PC-3 (cell line): ENCODE data around the gene ZNF76. TPM values are rescaled to one million over a fixed set of nuclear protein-coding genes. Genes with fewer than 3 reads are reported as not detected.

Experiments
- ATAC-seq: fragments of 200-7000 bp; cut with Tn5 transposase; 2 replicates; pipeline ENCODE4 v1.9.1; 2020; ENCODE audit warnings: mild to moderate bottlenecking, moderate library complexity
- BruUV-seq: library from RNA; stranded (reverse); fragments of 400-500 nt; replicated peaks from 2 replicates; lab custom pipeline; 2021; lab: Mats Ljungman, UMichigan
- CTCF ChIA-PET: fragments of 300-600 bp; sonication (Branson Sonifier 250); formaldehyde crosslinking; loops from one replicate; lab custom pipeline; 2022; ENCODE audit warnings: antibody characterized with exemption; lab: Charles Lee
- POLR2A ChIA-PET: fragments of 300-600 bp; sonication (Branson Sonifier 250); formaldehyde crosslinking; loops from one replicate; lab custom pipeline; 2022; ENCODE audit warnings: antibody characterized with exemption; ENCODE audit not compliant: unreplicated experiment; lab: Charles Lee
- DNase-seq: peaks from one replicate; pipeline ENCODE4 v3.0.0-alpha.2; 2015
- H2AFZ ChIP-seq: fragments of 300-600 bp; sonication (generic); 2 replicates; pipeline ENCODE4 v1.6.0; 2016; ENCODE audit warnings: antibody characterized with exemption, low read length
- H3F3A ChIP-seq: fragments of 300-600 bp; sonication (generic); one replicate; pipeline ENCODE4 v1.6.0; 2017; ENCODE audit warnings: antibody characterized with exemption, low read length, control low read depth, mild to moderate bottlenecking; ENCODE audit not compliant: unreplicated experiment
- H3K27ac ChIP-seq: fragments of 300-600 bp; sonication (generic); 2 replicates; pipeline ENCODE4 v1.5.1; 2016; ENCODE audit warnings: mild to moderate bottlenecking, low read length
- H3K27me3 ChIP-seq: fragments of 300-600 bp; sonication (generic); 2 replicates; pipeline ENCODE4 v1.6.1; 2016; ENCODE audit warnings: low read length, mixed read lengths
- H3K36me3 ChIP-seq: fragments of 300-600 bp; sonication (generic); 2 replicates; pipeline ENCODE4 v1.6.1; 2016; ENCODE audit warnings: low read depth, mixed run types, low read length, mixed read lengths
- H3K4me1 ChIP-seq: fragments of 300-600 bp; sonication (generic); 2 replicates; pipeline ENCODE4 v1.5.1; 2016; ENCODE audit warnings: low read length; ENCODE audit not compliant: insufficient read depth
- H3K4me2 ChIP-seq: fragments of 300-600 bp; sonication (generic); 2 replicates; pipeline ENCODE4 v1.6.0; 2016; ENCODE audit warnings: low read length
- H3K4me3 ChIP-seq: fragments of 300-600 bp; sonication (generic); 2 replicates; pipeline ENCODE4 v1.5.1; 2016; ENCODE audit warnings: mild to moderate bottlenecking, low read length, mixed read lengths
- H3K79me2 ChIP-seq: fragments of 300-600 bp; sonication (generic); 2 replicates; pipeline ENCODE4 v1.6.1; 2017; ENCODE audit warnings: low read length, mixed read lengths
- H3K9ac ChIP-seq: fragments of 300-600 bp; sonication (generic); 2 replicates; pipeline ENCODE4 v1.6.0; 2016; ENCODE audit warnings: mild to moderate bottlenecking, low read length
- H3K9me2 ChIP-seq: fragments of 300-600 bp; sonication (generic); replicated peaks from 2 replicates; pipeline ENCODE4 v1.6.1; 2016; ENCODE audit warnings: mixed run types, low read length, mixed read lengths
- H3K9me3 ChIP-seq: fragments of 300-600 bp; sonication (generic); 2 replicates; pipeline ENCODE4 v1.6.1; 2016; ENCODE audit warnings: low read length, mixed read lengths
- H4K20me1 ChIP-seq: fragments of 300-600 bp; sonication (generic); 2 replicates; pipeline ENCODE4 v1.6.1; 2016; ENCODE audit warnings: low read length, mixed read lengths
- CTCF ChIP-seq: fragments of 300-600 bp; sonication (generic); conservative IDR thresholded peaks from 2 replicates; pipeline ENCODE4 v1.5.1; 2017; ENCODE audit warnings: antibody characterized with exemption, low read depth, mild to moderate bottlenecking, low read length
- EZH2 ChIP-seq: fragments of 300-600 bp; sonication (generic); IDR thresholded peaks from one replicate; pipeline ENCODE4 v1.6.1; 2017; ENCODE audit warnings: antibody characterized with exemption, mild to moderate bottlenecking, low read length; ENCODE audit not compliant: unreplicated experiment
- EZH2phosphoT487 ChIP-seq: fragments of 300-600 bp; sonication (generic); IDR thresholded peaks from 2 replicates; pipeline ENCODE4 v1.6.1; 2018; ENCODE audit warnings: mild to moderate bottlenecking, antibody characterized with exemption, low read length, borderline replicate concordance
- intact Hi-C: fragments of 100-400 bp; cut with micrococcal nuclease; formaldehyde crosslinking; loops from 2 replicates; pipeline ENCODE4 v1.9.0; 2023
- total RNA-seq: library from RNA; depleted of rRNA; stranded (reverse); fragments of >200 nt; gene quantifications from 2 replicates; pipeline ENCODE4 v1.2.3, GENCODE V29; 2014

Gene ZNF76
- total RNA-seq, 1 experiment from 2014 or later, result 20.8 TPM

GRCh38 chr6:35248300-35248699 is 11.2 kb upstream of the ZNF76 start:
- no peak for TF ChIP-seq EZH2
- no peak for TF ChIP-seq CTCF
- TF ChIP-seq EZH2phosphoT487, result no peak
- no peak overlapping the region for H3K9ac ChIP-seq

GRCh38 chr6:35248965-35249364 is 10.6 kb upstream of the ZNF76 start:
- no peaks in the 10 kb centered on the region for H4K20me1 ChIP-seq
- BruUV-seq, result no TSS peak
- intact Hi-C loops, result no loop called here
- ChIA-PET CTCF (interaction anchor here (0.6 kb wide), 1 partner anchor 167 kb away, joined by 5 read pairs; no protein-coding TSS in a partner anchor), POLR2A (no interaction called here)
- TF ChIP-seq EZH2 (no peak), CTCF (no peak), EZH2phosphoT487 (no peak)
- H3K4me1 ChIP-seq, result no peaks in the 10 kb centered on the region
- no peak for ATAC-seq
- no peak overlapping the region for H3K9ac ChIP-seq
- no peaks in the 10 kb centered on the region for H3K36me3 ChIP-seq
- H3K27me3 ChIP-seq, result no peaks in the 10 kb centered on the region
- no peak overlapping the region for H3K27ac ChIP-seq
- H3K4me3 ChIP-seq, result no peak overlapping the region
- no peak overlapping the region for H3K4me2 ChIP-seq
- H3K9me2 ChIP-seq, result no peaks in the 10 kb centered on the region
- H2AFZ ChIP-seq, result no peak overlapping the region
- no peaks in the 10 kb centered on the region for H3K79me2 ChIP-seq
- no peak for DNase-seq
- H3K9me3 ChIP-seq, result no peaks in the 10 kb centered on the region
- H3F3A ChIP-seq, result no peaks in the 10 kb centered on the region

More at GRCh38 chr6:35248300-35248699, 11.2 kb upstream of the ZNF76 start:
- Histone ChIP-seq H3K79me2 (no peaks in the 10 kb centered on the region), H3K9me2 (no peaks in the 10 kb centered on the region), H3K27me3 (no peaks in the 10 kb centered on the region), H2AFZ (no peak overlapping the region), H4K20me1 (no peaks in the 10 kb centered on the region), H3F3A (no peaks in the 10 kb centered on the region), H3K4me3 (no peak overlapping the region), H3K36me3 (no peaks in the 10 kb centered on the region), H3K4me2 (no peak overlapping the region), H3K27ac (no peak overlapping the region), H3K9me3 (no peaks in the 10 kb centered on the region), H3K4me1 (no peaks in the 10 kb centered on the region; the same call in 1 of the 2 replicates)
- ChIA-PET POLR2A (no interaction called here), CTCF (no interaction called here)
- ATAC-seq, result no peak
- no peak for DNase-seq
- no TSS peak for BruUV-seq
- intact Hi-C loops, result no loop called here

- H3K4me2 ChIP-seq, result no peak overlapping the region
- ChIA-PET CTCF (no interaction called here), POLR2A (no interaction called here)
- no peak overlapping the region for H3K9ac ChIP-seq
- H3K79me2 ChIP-seq, result no peaks in the 10 kb centered on the region
- H3F3A ChIP-seq, result no peaks in the 10 kb centered on the region
- ATAC-seq, result no peak
- no peak overlapping the region for H3K27ac ChIP-seq
- BruUV-seq, result no TSS peak
- H3K4me3 ChIP-seq, result no peak overlapping the region
- intact Hi-C loops, result no loop called here
- no peak overlapping the region for H2AFZ ChIP-seq
- H3K4me1 ChIP-seq, result no peaks in the 10 kb centered on the region
- no peak for TF ChIP-seq CTCF
- TF ChIP-seq EZH2phosphoT487, result no peak
- TF ChIP-seq EZH2, result no peak
- DNase-seq, result no peak
- no peaks in the 10 kb centered on the region for H3K27me3 ChIP-seq
- no peaks in the 10 kb centered on the region for H4K20me1 ChIP-seq
- H3K9me2 ChIP-seq, result no peaks in the 10 kb centered on the region
- H3K9me3 ChIP-seq, result no peaks in the 10 kb centered on the region
- H3K36me3 ChIP-seq, result no peaks in the 10 kb centered on the region
Observed at GRCh38 chr6:35251949-35252348, 7.6 kb upstream of the ZNF76 start.
